ENCODE measurements around the gene KHDRBS2.

Gene KHDRBS2

DNA sequence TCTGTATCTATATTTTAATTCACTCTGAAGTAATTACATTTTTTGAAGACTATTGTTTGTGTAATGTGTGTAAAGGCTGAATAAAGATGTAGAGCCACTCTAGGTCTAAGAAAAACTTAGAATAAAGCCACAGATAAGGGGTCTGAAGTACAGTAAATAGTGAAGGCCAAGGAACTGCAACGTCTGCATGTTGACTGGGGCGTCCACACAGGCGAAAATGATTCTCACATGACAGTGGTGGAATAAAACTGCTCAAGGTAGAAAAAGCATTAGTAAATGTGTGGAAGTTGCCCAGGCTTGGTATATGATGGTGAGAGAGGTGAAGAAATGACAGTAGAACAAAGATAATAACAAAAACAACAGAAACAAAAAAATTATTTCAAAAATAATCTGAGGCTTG, 196.2 kb downstream of the KHDRBS2 start:
- TF ChIP-seq, protein P1, sequence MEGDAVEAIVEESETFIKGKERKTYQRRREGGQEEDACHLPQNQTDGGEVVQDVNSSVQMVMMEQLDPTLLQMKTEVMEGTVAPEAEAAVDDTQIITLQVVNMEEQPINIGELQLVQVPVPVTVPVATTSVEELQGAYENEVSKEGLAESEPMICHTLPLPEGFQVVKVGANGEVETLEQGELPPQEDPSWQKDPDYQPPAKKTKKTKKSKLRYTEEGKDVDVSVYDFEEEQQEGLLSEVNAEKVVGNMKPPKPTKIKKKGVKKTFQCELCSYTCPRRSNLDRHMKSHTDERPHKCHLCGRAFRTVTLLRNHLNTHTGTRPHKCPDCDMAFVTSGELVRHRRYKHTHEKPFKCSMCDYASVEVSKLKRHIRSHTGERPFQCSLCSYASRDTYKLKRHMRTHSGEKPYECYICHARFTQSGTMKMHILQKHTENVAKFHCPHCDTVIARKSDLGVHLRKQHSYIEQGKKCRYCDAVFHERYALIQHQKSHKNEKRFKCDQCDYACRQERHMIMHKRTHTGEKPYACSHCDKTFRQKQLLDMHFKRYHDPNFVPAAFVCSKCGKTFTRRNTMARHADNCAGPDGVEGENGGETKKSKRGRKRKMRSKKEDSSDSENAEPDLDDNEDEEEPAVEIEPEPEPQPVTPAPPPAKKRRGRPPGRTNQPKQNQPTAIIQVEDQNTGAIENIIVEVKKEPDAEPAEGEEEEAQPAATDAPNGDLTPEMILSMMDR (IDR thresholded peaks at IDR 0.05; ENCODE audit: low read depth, low read length): no peak
- DNase-seq (ENCODE audit: extremely low read depth, low read depth): no peak

DNA sequence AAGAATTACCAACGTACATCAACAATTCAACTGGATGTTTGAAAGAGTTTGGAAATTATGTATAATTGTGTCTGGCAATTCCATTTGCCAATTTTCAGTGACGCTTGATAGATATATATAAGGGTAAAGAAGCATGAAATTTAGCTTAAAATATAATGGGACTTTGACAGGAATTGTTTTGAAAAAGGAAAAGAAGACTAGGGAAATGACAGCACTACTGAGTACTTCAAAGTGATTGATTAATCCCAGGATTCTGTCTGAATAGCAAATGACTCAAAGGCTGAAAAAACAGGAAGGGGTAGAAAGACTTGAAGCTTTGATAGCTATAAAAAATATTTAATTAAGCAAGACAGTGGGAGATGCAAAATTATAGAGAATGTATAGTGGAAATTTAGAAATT, 200.0 kb downstream of the KHDRBS2 start:
- TF ChIP-seq, protein P1 (IDR thresholded peaks at IDR 0.05; ENCODE audit: low read depth, low read length): no peak
- no peak for DNase-seq (ENCODE audit: extremely low read depth, low read depth)

DNA sequence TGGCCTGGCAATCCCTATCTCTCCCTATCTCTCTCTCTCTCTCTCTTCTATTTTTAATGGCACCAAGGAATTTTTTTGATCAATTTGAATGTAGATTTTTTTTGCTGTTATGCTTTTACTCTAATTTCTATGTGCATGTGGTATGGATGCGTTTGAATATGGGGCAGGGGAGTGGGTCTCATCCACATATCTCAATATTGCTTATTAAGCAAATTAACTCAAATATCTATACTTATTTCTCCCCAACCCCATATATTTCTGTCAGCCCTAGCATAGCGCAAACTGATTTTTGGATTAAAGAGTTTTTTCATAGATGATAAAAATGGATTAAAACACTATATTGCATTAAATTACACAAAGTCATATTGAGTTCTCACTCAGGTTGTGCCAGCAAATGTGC, 210.2 kb downstream of the KHDRBS2 start:
- no peak for DNase-seq (ENCODE audit: extremely low read depth, low read depth)
- TF ChIP-seq, protein P1 (IDR thresholded peaks at IDR 0.05; ENCODE audit: low read depth, low read length): no peak

DNA sequence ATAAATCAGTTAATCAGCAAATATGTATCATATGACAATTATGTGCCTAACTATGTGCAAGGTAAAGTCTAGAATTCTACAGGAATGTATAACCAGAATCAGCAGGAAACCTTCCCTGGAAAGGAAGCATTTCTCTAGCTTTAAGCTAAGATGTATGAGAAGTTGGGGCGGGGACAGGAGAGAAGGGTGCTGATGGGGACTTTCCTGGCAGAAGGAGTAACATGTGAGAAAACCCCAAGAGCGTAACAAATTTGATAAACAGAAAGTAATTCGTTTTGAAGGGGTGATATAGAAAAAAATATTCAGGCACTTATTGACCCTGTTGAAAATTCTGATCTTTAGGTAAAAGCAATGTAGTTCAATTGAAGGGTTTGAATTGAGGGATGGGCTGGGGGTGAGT, 226.1 kb downstream of the KHDRBS2 start:
- DNase-seq (ENCODE audit: extremely low read depth, low read depth): no peak
- TF ChIP-seq, protein P1 (IDR thresholded peaks at IDR 0.05; ENCODE audit: low read depth, low read length): no peak

DNA sequence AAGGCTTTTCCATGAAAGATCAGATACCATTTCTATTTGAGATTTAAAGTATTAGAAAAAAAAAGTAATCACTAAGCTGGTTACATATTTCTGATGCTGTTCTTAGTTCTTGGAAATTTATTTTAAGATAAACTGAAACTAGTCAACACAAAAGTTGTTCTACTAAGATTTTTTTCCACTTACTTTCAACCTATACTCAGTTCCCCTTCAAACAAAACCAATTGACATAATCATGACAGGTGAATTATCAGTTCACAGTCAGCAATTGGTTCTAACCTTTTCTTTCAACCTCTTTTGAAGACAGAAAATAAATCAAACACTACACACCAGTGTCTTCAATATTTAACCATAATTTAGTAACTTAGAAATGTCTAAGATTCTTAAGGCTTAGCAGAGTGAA, 228.7 kb downstream of the KHDRBS2 start:
- TF ChIP-seq, protein P1 (IDR thresholded peaks at IDR 0.05; ENCODE audit: low read depth, low read length): no peak
- DNase-seq (ENCODE audit: extremely low read depth, low read depth): no peak

DNA sequence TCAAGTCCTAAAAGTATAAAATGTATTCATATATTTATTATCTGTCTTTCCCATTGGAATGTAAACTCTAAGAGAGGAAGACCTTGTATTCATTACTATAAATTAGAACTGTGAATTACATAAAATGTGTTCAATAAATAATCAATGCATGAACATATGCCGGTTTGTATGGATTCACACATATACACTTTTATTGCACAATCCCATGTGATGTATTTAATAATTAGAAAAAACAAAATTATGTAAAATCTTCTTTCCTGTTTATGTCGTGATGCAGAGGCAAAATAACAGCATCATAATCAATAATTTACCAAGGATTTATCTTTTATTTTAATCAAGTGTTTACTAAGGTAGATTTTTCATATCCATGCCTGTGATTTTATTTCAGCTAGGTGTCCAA, 240.5 kb downstream of the KHDRBS2 start:
- TF ChIP-seq, protein P1 (IDR thresholded peaks at IDR 0.05; ENCODE audit: low read depth, low read length): no peak
- DNase-seq (ENCODE audit: extremely low read depth, low read depth): no peak

GRCh38 chr6:62043084-62043483, 242.9 kb downstream of the KHDRBS2 start:
- TF ChIP-seq, protein P1 (IDR thresholded peaks at IDR 0.05; ENCODE audit: low read depth, low read length): no peak
- no peak for DNase-seq (ENCODE audit: extremely low read depth, low read depth)

Data from AG09319 (cell line).